ENCODE data around the gene PTPRCAP.

- TF ChIP-seq, protein P1, sequence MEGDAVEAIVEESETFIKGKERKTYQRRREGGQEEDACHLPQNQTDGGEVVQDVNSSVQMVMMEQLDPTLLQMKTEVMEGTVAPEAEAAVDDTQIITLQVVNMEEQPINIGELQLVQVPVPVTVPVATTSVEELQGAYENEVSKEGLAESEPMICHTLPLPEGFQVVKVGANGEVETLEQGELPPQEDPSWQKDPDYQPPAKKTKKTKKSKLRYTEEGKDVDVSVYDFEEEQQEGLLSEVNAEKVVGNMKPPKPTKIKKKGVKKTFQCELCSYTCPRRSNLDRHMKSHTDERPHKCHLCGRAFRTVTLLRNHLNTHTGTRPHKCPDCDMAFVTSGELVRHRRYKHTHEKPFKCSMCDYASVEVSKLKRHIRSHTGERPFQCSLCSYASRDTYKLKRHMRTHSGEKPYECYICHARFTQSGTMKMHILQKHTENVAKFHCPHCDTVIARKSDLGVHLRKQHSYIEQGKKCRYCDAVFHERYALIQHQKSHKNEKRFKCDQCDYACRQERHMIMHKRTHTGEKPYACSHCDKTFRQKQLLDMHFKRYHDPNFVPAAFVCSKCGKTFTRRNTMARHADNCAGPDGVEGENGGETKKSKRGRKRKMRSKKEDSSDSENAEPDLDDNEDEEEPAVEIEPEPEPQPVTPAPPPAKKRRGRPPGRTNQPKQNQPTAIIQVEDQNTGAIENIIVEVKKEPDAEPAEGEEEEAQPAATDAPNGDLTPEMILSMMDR (IDR thresholded peaks at IDR 0.05; ENCODE audit: low read length): no peak
- TF ChIP-seq EZH2phosphoT487 (IDR thresholded peaks at IDR 0.05; ENCODE audit: low read length): no peak
- TF ChIP-seq EZH2 (optimal IDR thresholded peaks at IDR 0.05; ENCODE audit: low read depth, low read length): no peak
These were observed 5.3 kb upstream of the PTPRCAP start for GRCh38 chr11:67442504-67443404.

All from MM.1S (cell line).